IMR-90 (cell line): ENCODE data around the gene BCAS1. TPM values are rescaled to one million over a fixed set of nuclear protein-coding genes. Genes with fewer than 3 reads are reported as not detected.

Experiments
- ATAC-seq: fragments of 200-7000 bp; cut with Tn5 transposase; 2 replicates; pipeline ENCODE4 v1.9.1; 2020; ENCODE audit warnings: low read depth, mild to moderate bottlenecking, moderate library complexity
- BruUV-seq: library from RNA; stranded (reverse); fragments of 400-500 nt; replicated peaks from 2 replicates; lab custom pipeline; 2021; lab: Mats Ljungman, UMichigan
- CTCF ChIA-PET: fragments of 300-600 bp; formaldehyde crosslinking; extraction: SDS; loops from one replicate; lab custom pipeline; 2021; ENCODE audit warnings: antibody characterized with exemption; lab: Yijun Ruan, JAX
- POLR2A ChIA-PET: fragments of 300-600 bp; sonication (Branson Sonifier 250); formaldehyde crosslinking; loops from one replicate; lab custom pipeline; 2022; ENCODE audit warnings: antibody characterized with exemption; ENCODE audit not compliant: unreplicated experiment; lab: Charles Lee
- DNase-seq: peaks from one replicate; pipeline ENCODE4 v3.0.0; 2013
- H2AFZ ChIP-seq: replicated peaks from 2 replicates; pipeline ENCODE3; 2013; ENCODE audit warnings: low read length, mild to moderate bottlenecking; ENCODE audit not compliant: poor library complexity
- H2AK5ac ChIP-seq: 2 replicates; pipeline ENCODE4 v1.6.1; 2013; ENCODE audit warnings: low read depth, low read length, inconsistent platforms
- H2AK9ac ChIP-seq: replicated peaks from 2 replicates; pipeline ENCODE3; 2013; ENCODE audit warnings: mild to moderate bottlenecking, low read depth, low read length, moderate library complexity; ENCODE audit not compliant: poor library complexity
- H2BK120ac ChIP-seq: 2 replicates; pipeline ENCODE4 v1.6.1; 2013; ENCODE audit warnings: low read depth, low read length, inconsistent platforms
- H2BK15ac ChIP-seq: 3 replicates; pipeline ENCODE4 v1.6.1; 2013; ENCODE audit warnings: low read depth, low read length, inconsistent platforms
- H2BK20ac ChIP-seq: 2 replicates; pipeline ENCODE4 v1.6.1; 2013; ENCODE audit warnings: low read depth, mild to moderate bottlenecking, inconsistent platforms, low read length, moderate library complexity
- H2BK5ac ChIP-seq: 2 replicates; pipeline ENCODE4 v1.6.1; 2013; ENCODE audit warnings: mild to moderate bottlenecking, low read depth, low read length, inconsistent platforms; ENCODE audit not compliant: poor library complexity, severe bottlenecking
- H3K14ac ChIP-seq: replicated peaks from 2 replicates; pipeline ENCODE4 v1.6.1; 2013; ENCODE audit warnings: low read depth, low read length, inconsistent platforms
- H3K18ac ChIP-seq: 2 replicates; pipeline ENCODE4 v1.6.1; 2013; ENCODE audit warnings: low read depth, low read length, control low read depth
- H3K23ac ChIP-seq: 2 replicates; pipeline ENCODE4 v1.6.1; 2013; ENCODE audit warnings: low read depth, low read length, inconsistent platforms
- H3K27ac ChIP-seq: 2 replicates; pipeline ENCODE4 v1.5.1; 2013; ENCODE audit warnings: mild to moderate bottlenecking, control low read depth, low read length; ENCODE audit not compliant: insufficient read depth
- H3K27me3 ChIP-seq: 2 replicates; pipeline ENCODE4 v1.6.1; 2013; ENCODE audit warnings: low read length; ENCODE audit not compliant: control insufficient read depth, insufficient read depth
- H3K36me3 ChIP-seq: 2 replicates; pipeline ENCODE4 v1.6.1; 2013; ENCODE audit warnings: low read length, mixed read lengths; ENCODE audit not compliant: control insufficient read depth, insufficient read depth
- H3K4ac ChIP-seq: 2 replicates; pipeline ENCODE4 v1.6.1; 2013; ENCODE audit warnings: low read depth, low read length, inconsistent platforms
- H3K4me1 ChIP-seq: 2 replicates; pipeline ENCODE4 v1.6.1; 2013; ENCODE audit warnings: low read length, mixed read lengths; ENCODE audit not compliant: control insufficient read depth, insufficient read depth
- H3K4me2 ChIP-seq: 2 replicates; pipeline ENCODE4 v1.6.1; 2013; ENCODE audit warnings: low read depth, mild to moderate bottlenecking, control low read depth, low read length, moderate library complexity
- H3K4me3 ChIP-seq: 2 replicates; pipeline ENCODE4 v1.5.1; 2013; ENCODE audit warnings: low read depth, mild to moderate bottlenecking, control low read depth, low read length, moderate library complexity; ENCODE audit not compliant: insufficient read depth
- H3K56ac ChIP-seq: 2 replicates; pipeline ENCODE4 v1.6.1; 2013; ENCODE audit warnings: low read length, inconsistent platforms; ENCODE audit not compliant: insufficient read depth; ENCODE audit errors: extremely low read depth
- H3K79me1 ChIP-seq, 2 experiments: 2 replicates each; pipeline ENCODE4 v1.6.1; 2013; ENCODE audit warnings: low read length in 2 of 2, inconsistent platforms in 1 of 2, low read depth in 1 of 2
- H3K9ac ChIP-seq: 2 replicates; pipeline ENCODE4 v1.6.1; 2013; ENCODE audit warnings: low read depth, low read length, control low read depth
- H3K9me1 ChIP-seq: 2 replicates; pipeline ENCODE4 v1.6.1; 2013; ENCODE audit warnings: low read length, inconsistent platforms; ENCODE audit not compliant: insufficient read depth
- H3K9me3 ChIP-seq: 2 replicates; pipeline ENCODE4 v1.6.1; 2013; ENCODE audit warnings: low read length; ENCODE audit not compliant: control insufficient read depth, insufficient read depth
- H4K20me1 ChIP-seq: 2 replicates; pipeline ENCODE4 v1.6.1; 2013; ENCODE audit warnings: low read length, inconsistent platforms; ENCODE audit not compliant: insufficient read depth
- H4K5ac ChIP-seq: 2 replicates; pipeline ENCODE4 v1.6.1; 2013; ENCODE audit warnings: mild to moderate bottlenecking, low read depth, low read length, control low read depth
- H4K8ac ChIP-seq, 2 experiments: 2 replicates each; pipeline ENCODE4 v1.6.1; 2013; ENCODE audit warnings: low read depth in 2 of 2, low read length in 2 of 2, control low read depth in 1 of 2, inconsistent platforms in 1 of 2
- H4K91ac ChIP-seq: 2 replicates; pipeline ENCODE4 v1.6.1; 2013; ENCODE audit warnings: low read depth, low read length, inconsistent platforms; ENCODE audit not compliant: insufficient read depth
- BHLHE40 ChIP-seq: fragments of 150-350 bp; IDR thresholded peaks from 2 replicates; pipeline ENCODE4 v1.6.1; 2016; ENCODE audit warnings: mild to moderate bottlenecking, low read depth, low read length
- CEBPB ChIP-seq: IDR thresholded peaks from 2 replicates; pipeline ENCODE4 v1.6.1; 2012; ENCODE audit warnings: low read depth, low read length, improper control_type of control experiment
- CHD1 ChIP-seq: IDR thresholded peaks from 2 replicates; pipeline ENCODE4 v1.6.1; 2012; ENCODE audit warnings: low read depth, low read length, improper control_type of control experiment
- FOS ChIP-seq: fragments of 150-350 bp; IDR thresholded peaks from 2 replicates; pipeline ENCODE4 v1.6.1; 2016; ENCODE audit warnings: low read depth, low read length
- MAFK ChIP-seq: IDR thresholded peaks from 2 replicates; pipeline ENCODE4 v1.6.1; 2012; ENCODE audit warnings: low read depth, low read length, improper control_type of control experiment
- MAZ ChIP-seq: IDR thresholded peaks from 2 replicates; pipeline ENCODE4 v1.6.1; 2012; ENCODE audit warnings: low read depth, mild to moderate bottlenecking, low read length, improper control_type of control experiment, moderate library complexity, borderline replicate concordance
- MXI1 ChIP-seq: IDR thresholded peaks from 2 replicates; pipeline ENCODE4 v1.6.1; 2012; ENCODE audit warnings: low read depth, mild to moderate bottlenecking, low read length, moderate library complexity, borderline replicate concordance
- NFE2L2 ChIP-seq: fragments of 150-350 bp; IDR thresholded peaks from 2 replicates; pipeline ENCODE4 v1.6.1; 2016; ENCODE audit warnings: low read depth, mild to moderate bottlenecking, low read length
- POLR2A ChIP-seq: IDR thresholded peaks from 2 replicates; pipeline ENCODE4 v1.6.1; 2012; ENCODE audit warnings: mild to moderate bottlenecking, low read depth, low read length
- RAD21 ChIP-seq: IDR thresholded peaks from 2 replicates; pipeline ENCODE4 v1.6.1; 2012; ENCODE audit warnings: low read length, improper control_type of control experiment
- RCOR1 ChIP-seq: IDR thresholded peaks from 2 replicates; pipeline ENCODE4 v1.6.1; 2012; ENCODE audit warnings: mild to moderate bottlenecking, low read length, improper control_type of control experiment; ENCODE audit not compliant: insufficient replicate concordance
- RFX5 ChIP-seq: IDR thresholded peaks from 2 replicates; pipeline ENCODE4 v1.8.0; 2012; ENCODE audit warnings: low read depth, mild to moderate bottlenecking, low read length, moderate library complexity
- SMC3 ChIP-seq: fragments of 150-350 bp; IDR thresholded peaks from 2 replicates; pipeline ENCODE4 v1.6.1; 2016; ENCODE audit warnings: low read depth, mild to moderate bottlenecking, antibody characterized with exemption, low read length, moderate library complexity
- USF2 ChIP-seq: fragments of 150-350 bp; IDR thresholded peaks from 2 replicates; pipeline ENCODE4 v1.6.1; 2017; ENCODE audit warnings: mild to moderate bottlenecking, antibody characterized with exemption, low read length, low read depth
- WGBS, 2 experiments: methylation state at CpG; one replicate each; pipeline versions ENCODE4 v1.1.5 to v1.1.7; 2013; ENCODE audit warnings: missing lambda C conversion rate in 2 of 2; ENCODE audit not compliant: insufficient read length in 1 of 2; ENCODE audit errors: extremely low coverage in 2 of 2; 5-methylcytosine and 5-hydroxymethylcytosine counted together
- dilution Hi-C: fragments of 300-500 bp; cut with HindIII; formaldehyde crosslinking; loops from one replicate; pipeline ENCODE4 v1.14.3; 2018; ENCODE audit warnings: low sequenced_read_pairs; ENCODE audit not compliant: unreplicated experiment
- in situ Hi-C: fragments of 300-500 bp; cut with MboI; formaldehyde crosslinking; loops from 3 replicates; pipeline ENCODE4 v1.14.3; 2019; ENCODE audit warnings: low sequenced_read_pairs, inconsistent platforms, mixed read lengths
- intact Hi-C: fragments of 100-400 bp; cut with micrococcal nuclease; formaldehyde crosslinking; loops from 2 replicates; pipeline ENCODE4 v1.10.0; 2022
- polyA plus RNA-seq, 3 experiments: library from polyadenylated mRNA; depleted of rRNA; stranded (reverse); fragments of >200 nt; gene quantifications; 2 replicates each; pipeline ENCODE4 v1.2.3, GENCODE V29; 2012; ENCODE audit warnings: low replicate concordance in 1 of 3
- total RNA-seq: library from RNA; depleted of rRNA; stranded (reverse); fragments of >200 nt; gene quantifications from 2 replicates; pipeline ENCODE4 v1.2.3, GENCODE V29; 2012
- TF ChIP-seq, protein P1 (sequence below): fragments of 150-350 bp; IDR thresholded peaks from 2 replicates; pipeline ENCODE4 v1.6.1; 2016; ENCODE audit warnings: low read depth, mild to moderate bottlenecking, low read length, moderate library complexity, borderline replicate concordance
- TF ChIP-seq, protein P2 (sequence below): conservative IDR thresholded peaks from 2 replicates; pipeline ENCODE4 v1.5.1; 2012; ENCODE audit warnings: mild to moderate bottlenecking, low read depth, low read length, improper control_type of control experiment

Gene BCAS1
- total and polyA plus RNA-seq, 2 of the 4 experiments (the other 2 are of a cell fraction) = under 0.01 TPM; not detected in 1

- WGBS, 2 experiments = no CpG with 5 or more reads among the region's 5 CpGs
- no peak overlapping the region for H2AFZ ChIP-seq
- H3K36me3 ChIP-seq = no peaks in the 10 kb centered on the region
- dilution Hi-C loops (loop anchor here (25.0 kb wide), 1 partner anchor 93 kb away; no protein-coding TSS in a partner anchor), in situ Hi-C loops (loop anchor here (25.0 kb wide), 1 partner anchor 107 kb away; no protein-coding TSS in a partner anchor), intact Hi-C loops (no loop called here)
- H4K8ac ChIP-seq = no peak overlapping the region
- H3K27me3 ChIP-seq = peaks cover 10% of the 10 kb centered on the region
- no peaks in the 10 kb centered on the region for H3K9me3 ChIP-seq
- no peak overlapping the region for H2AK5ac ChIP-seq
- no peak for ATAC-seq
- no peak overlapping the region for H4K91ac ChIP-seq
- H2BK5ac ChIP-seq = no peak overlapping the region
- H3K9me1 ChIP-seq = no peaks in the 10 kb centered on the region
- H2AK9ac ChIP-seq = no peak overlapping the region
- H3K4ac ChIP-seq = no peak overlapping the region
- H3K27ac ChIP-seq = no peak overlapping the region
- no peak overlapping the region for H3K4me3 ChIP-seq
- H3K14ac ChIP-seq = no peak overlapping the region
- no peaks in the 10 kb centered on the region for H3K4me1 ChIP-seq
- CTCF ChIA-PET = interaction anchor here (0.7 to 1.7 kb wide), 2 partner anchors 9 to 10 kb away, joined by 3 to 5 read pairs; no protein-coding TSS in a partner anchor
- H2BK15ac ChIP-seq = no peak overlapping the region
- H3K9ac ChIP-seq = no peak overlapping the region
- no peak overlapping the region for H3K56ac ChIP-seq
- POLR2A ChIA-PET = interaction anchor here (0.6 kb wide), 1 partner anchor 105 kb away, joined by 3 read pairs; no protein-coding TSS in a partner anchor
- H3K23ac ChIP-seq = no peak overlapping the region
- no peak overlapping the region for H3K4me2 ChIP-seq
- H3K18ac ChIP-seq = no peak overlapping the region
- H4K20me1 ChIP-seq = no peaks in the 10 kb centered on the region
- H2BK20ac ChIP-seq = no peak overlapping the region
- no TSS peak for BruUV-seq
- H2BK120ac ChIP-seq = no peak overlapping the region
- no peak for DNase-seq
- no peak overlapping the region for H4K5ac ChIP-seq
- no peaks in the 10 kb centered on the region for H3K79me1 ChIP-seq
- no peak for TF ChIP-seq POLR2A
- TF ChIP-seq SMC3 = no peak
- no peak for TF ChIP-seq RCOR1
- no peak for TF ChIP-seq RFX5
- no peak for TF ChIP-seq BHLHE40
- TF ChIP-seq, protein P1, sequence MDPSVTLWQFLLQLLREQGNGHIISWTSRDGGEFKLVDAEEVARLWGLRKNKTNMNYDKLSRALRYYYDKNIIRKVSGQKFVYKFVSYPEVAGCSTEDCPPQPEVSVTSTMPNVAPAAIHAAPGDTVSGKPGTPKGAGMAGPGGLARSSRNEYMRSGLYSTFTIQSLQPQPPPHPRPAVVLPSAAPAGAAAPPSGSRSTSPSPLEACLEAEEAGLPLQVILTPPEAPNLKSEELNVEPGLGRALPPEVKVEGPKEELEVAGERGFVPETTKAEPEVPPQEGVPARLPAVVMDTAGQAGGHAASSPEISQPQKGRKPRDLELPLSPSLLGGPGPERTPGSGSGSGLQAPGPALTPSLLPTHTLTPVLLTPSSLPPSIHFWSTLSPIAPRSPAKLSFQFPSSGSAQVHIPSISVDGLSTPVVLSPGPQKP = no peak
- no peak for TF ChIP-seq MXI1
- no peak for TF ChIP-seq NFE2L2
- TF ChIP-seq, protein P2, sequence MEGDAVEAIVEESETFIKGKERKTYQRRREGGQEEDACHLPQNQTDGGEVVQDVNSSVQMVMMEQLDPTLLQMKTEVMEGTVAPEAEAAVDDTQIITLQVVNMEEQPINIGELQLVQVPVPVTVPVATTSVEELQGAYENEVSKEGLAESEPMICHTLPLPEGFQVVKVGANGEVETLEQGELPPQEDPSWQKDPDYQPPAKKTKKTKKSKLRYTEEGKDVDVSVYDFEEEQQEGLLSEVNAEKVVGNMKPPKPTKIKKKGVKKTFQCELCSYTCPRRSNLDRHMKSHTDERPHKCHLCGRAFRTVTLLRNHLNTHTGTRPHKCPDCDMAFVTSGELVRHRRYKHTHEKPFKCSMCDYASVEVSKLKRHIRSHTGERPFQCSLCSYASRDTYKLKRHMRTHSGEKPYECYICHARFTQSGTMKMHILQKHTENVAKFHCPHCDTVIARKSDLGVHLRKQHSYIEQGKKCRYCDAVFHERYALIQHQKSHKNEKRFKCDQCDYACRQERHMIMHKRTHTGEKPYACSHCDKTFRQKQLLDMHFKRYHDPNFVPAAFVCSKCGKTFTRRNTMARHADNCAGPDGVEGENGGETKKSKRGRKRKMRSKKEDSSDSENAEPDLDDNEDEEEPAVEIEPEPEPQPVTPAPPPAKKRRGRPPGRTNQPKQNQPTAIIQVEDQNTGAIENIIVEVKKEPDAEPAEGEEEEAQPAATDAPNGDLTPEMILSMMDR = no peak
- TF ChIP-seq MAFK = no peak
- no peak for TF ChIP-seq USF2
- TF ChIP-seq MAZ = no peak
- no peak for TF ChIP-seq CHD1
- no peak for TF ChIP-seq FOS
- TF ChIP-seq CEBPB = no peak
- no peak for TF ChIP-seq RAD21
Measured at GRCh38 chr20:54094268-54094580, 23.8 kb upstream of the BCAS1 start.
